Nephron progenitor cell (in vitro differentiated cells): ENCODE measurements around the gene DDX21.
"Not testable (repeated sequence)": the region's sequence is repeated elsewhere in the genome, so short reads cannot be mapped to it uniquely, and the experiment has no call there.

Experiments
- DNase-seq: peaks from one replicate; pipeline ENCODE4 v3.0.0; 2021
- H3K27ac Mint-ChIP-seq: 2 replicates; pipeline ENCODE4 v1.8.0; 2021; ENCODE audit warnings: mild to moderate bottlenecking, moderate library complexity, mixed read lengths
- H3K27me3 Mint-ChIP-seq: 2 replicates; pipeline ENCODE4 v1.8.0; 2021; ENCODE audit warnings: mild to moderate bottlenecking, low read depth, mixed read lengths; ENCODE audit not compliant: poor library complexity
- H3K36me3 Mint-ChIP-seq: 2 replicates; pipeline ENCODE4 v1.8.0; 2021; ENCODE audit warnings: low read depth, mixed read lengths
- H3K4me1 Mint-ChIP-seq: 2 replicates; pipeline ENCODE4 v1.8.0; 2021; ENCODE audit warnings: mixed read lengths
- H3K4me3 Mint-ChIP-seq: 2 replicates; pipeline ENCODE4 v1.8.0; 2021; ENCODE audit warnings: mild to moderate bottlenecking, moderate library complexity, mixed read lengths
- H3K9me3 Mint-ChIP-seq: 2 replicates; pipeline ENCODE4 v1.8.0; 2021; ENCODE audit warnings: mild to moderate bottlenecking, moderate library complexity, mixed read lengths
- TF ChIP-seq, protein P1 (sequence below): fragments of 200-600 bp; sonication (generic); IDR thresholded peaks from 2 replicates; pipeline ENCODE4 v1.5.0; 2021; ENCODE audit warnings: antibody characterized with exemption

DDX21 gene

DNA sequence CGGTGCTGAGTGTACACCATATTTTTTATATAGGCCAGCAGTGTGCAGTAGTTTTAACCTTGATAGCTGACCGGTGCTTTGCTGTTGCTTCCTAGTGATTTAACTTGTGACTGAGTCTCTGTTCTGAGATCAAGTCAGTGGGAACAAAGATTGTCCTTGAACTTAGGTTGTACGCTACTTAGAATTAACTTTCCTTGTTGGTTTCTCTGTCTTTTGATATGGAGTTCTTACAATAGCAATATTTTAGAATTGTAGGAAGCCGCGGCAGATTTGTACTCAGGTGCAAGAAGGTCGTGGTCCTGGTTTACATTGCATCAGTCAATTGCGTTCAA, 1.3 kb downstream of the DDX21 start:
- DNase-seq, result no peak
- Mint-ChIP-seq H3K4me1 (peaks cover 29% of the 10 kb centered on the region), H3K4me3 (peak overlapping the region; percentile 99), H3K36me3 (peaks cover 25% of the 10 kb centered on the region), H3K27ac (peak overlapping the region; percentile 100), H3K9me3 (no peaks in the 10 kb centered on the region), H3K27me3 (no peaks in the 10 kb centered on the region)
- TF ChIP-seq, protein P1, sequence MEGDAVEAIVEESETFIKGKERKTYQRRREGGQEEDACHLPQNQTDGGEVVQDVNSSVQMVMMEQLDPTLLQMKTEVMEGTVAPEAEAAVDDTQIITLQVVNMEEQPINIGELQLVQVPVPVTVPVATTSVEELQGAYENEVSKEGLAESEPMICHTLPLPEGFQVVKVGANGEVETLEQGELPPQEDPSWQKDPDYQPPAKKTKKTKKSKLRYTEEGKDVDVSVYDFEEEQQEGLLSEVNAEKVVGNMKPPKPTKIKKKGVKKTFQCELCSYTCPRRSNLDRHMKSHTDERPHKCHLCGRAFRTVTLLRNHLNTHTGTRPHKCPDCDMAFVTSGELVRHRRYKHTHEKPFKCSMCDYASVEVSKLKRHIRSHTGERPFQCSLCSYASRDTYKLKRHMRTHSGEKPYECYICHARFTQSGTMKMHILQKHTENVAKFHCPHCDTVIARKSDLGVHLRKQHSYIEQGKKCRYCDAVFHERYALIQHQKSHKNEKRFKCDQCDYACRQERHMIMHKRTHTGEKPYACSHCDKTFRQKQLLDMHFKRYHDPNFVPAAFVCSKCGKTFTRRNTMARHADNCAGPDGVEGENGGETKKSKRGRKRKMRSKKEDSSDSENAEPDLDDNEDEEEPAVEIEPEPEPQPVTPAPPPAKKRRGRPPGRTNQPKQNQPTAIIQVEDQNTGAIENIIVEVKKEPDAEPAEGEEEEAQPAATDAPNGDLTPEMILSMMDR, result no peak

DNA sequence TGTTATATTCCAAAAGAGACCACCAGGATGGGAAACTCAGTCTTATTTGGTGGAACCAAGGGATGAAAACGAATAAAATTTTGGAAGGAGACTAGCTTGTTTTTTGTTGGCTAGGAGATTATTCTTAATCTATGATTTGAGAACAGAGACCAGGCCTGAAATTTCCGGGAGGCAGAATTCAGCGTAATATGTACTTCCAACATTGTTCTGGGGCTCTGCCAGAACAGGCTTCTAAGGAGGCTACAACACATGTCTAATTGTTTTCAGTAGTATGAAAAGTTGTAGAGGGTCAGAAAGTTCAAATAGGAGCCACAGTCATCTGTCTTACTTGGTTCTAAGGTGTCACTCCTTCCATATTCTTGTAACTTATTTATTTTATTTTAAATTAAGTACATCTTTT, 1.7 kb downstream of the DDX21 start:
- peaks cover 29% of the 10 kb centered on the region for H3K36me3 Mint-ChIP-seq
- H3K27ac Mint-ChIP-seq, result peak overlapping the region; percentile 36
- H3K4me3 Mint-ChIP-seq, result peak overlapping the region; percentile 99
- H3K27me3 Mint-ChIP-seq, result no peaks in the 10 kb centered on the region
- no peaks in the 10 kb centered on the region for H3K9me3 Mint-ChIP-seq
- peaks cover 29% of the 10 kb centered on the region for H3K4me1 Mint-ChIP-seq
- TF ChIP-seq, protein P1, result no peak
- no peak for DNase-seq

DNA sequence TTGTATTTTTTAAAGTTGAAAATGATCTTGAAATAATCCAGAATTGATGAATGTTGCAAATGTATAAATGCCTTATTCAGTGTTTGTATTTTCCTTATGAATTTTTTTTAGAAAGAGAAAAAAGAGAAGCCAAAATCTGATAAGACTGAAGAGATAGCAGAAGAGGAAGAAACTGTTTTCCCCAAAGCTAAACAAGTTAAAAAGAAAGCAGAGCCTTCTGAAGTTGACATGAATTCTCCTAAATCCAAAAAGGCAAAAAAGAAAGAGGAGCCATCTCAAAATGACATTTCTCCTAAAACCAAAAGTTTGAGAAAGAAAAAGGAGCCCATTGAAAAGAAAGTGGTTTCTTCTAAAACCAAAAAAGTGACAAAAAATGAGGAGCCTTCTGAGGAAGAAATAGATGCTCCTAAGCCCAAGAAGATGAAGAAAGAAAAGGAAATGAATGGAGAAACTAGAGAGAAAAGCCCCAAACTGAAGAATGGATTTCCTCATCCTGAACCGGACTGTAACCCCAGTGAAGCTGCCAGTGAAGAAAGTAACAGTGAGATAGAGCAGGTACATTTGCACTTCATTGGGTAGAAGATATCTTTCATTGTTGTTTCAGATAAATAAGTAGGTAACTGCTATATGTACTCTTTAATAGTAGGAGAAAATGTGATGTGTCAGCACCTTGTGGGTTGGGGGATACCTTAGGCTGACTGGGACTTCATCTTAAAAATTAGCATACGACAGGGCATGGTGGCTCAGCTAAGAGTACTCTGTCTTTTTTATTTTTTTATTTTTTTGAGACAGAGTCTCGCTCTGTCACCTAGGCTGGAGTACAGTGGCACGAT, 3.9 kb downstream of the DDX21 start:
- DNase-seq, result no peak
- no peaks in the 10 kb centered on the region for H3K9me3 Mint-ChIP-seq
- H3K27me3 Mint-ChIP-seq, result no peaks in the 10 kb centered on the region
- H3K36me3 Mint-ChIP-seq, result peaks cover 43% of the 10 kb centered on the region
- H3K4me1 Mint-ChIP-seq, result peaks cover 29% of the 10 kb centered on the region
- TF ChIP-seq, protein P1, result no peak
- no peak overlapping the region for H3K4me3 Mint-ChIP-seq
- peak overlapping the region; percentile 17 for H3K27ac Mint-ChIP-seq

DNA sequence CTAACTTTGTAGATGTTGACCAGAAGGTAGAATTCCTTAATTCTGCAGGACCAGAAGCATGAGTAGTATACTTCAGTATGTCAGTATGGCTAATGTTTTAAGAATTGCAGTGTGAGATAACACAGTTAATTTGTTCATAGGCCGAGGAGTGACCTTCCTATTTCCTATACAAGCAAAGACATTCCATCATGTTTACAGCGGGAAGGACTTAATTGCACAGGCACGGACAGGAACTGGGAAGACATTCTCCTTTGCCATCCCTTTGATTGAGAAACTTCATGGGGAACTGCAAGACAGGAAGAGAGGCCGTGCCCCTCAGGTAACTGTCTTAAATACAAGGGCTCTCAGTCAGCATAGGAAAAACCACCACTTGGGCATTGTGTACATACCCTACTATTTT, 7.2 kb downstream of the DDX21 start:
- H3K4me3 Mint-ChIP-seq, result no peak overlapping the region
- no peak overlapping the region for H3K27ac Mint-ChIP-seq
- DNase-seq, result no peak
- peaks cover 4% of the 10 kb centered on the region for H3K4me1 Mint-ChIP-seq
- TF ChIP-seq, protein P1, result no peak
- H3K9me3 Mint-ChIP-seq, result no peaks in the 10 kb centered on the region
- no peaks in the 10 kb centered on the region for H3K27me3 Mint-ChIP-seq
- peaks cover 70% of the 10 kb centered on the region for H3K36me3 Mint-ChIP-seq

DNA sequence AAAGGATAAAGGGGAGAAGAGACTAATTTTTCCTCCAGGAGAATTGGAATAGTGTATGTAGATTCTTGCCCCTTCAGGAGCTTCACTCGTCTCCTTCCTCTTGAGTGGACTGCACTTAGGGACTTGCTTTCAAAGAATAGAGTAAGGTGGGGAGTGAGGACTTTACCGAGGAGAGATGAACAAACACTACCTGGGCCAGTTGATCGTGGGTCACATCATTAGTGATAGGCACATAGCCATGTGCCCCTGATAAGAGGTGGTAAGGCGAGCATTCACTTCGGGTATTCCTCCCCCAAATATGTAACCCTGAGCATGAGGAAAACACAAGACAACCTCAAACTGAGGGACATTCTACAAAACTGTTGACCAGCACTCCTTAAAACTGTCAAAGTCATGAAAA, 18.0 kb downstream of the DDX21 start:
- no peak for DNase-seq
- Mint-ChIP-seq H3K36me3 (peaks cover 80% of the 10 kb centered on the region), H3K4me1 (no peaks in the 10 kb centered on the region), H3K27ac (no peak overlapping the region), H3K27me3 (no peaks in the 10 kb centered on the region), H3K9me3 (no peaks in the 10 kb centered on the region), H3K4me3 (no peak overlapping the region)
- TF ChIP-seq, protein P1, result no peak

DNA sequence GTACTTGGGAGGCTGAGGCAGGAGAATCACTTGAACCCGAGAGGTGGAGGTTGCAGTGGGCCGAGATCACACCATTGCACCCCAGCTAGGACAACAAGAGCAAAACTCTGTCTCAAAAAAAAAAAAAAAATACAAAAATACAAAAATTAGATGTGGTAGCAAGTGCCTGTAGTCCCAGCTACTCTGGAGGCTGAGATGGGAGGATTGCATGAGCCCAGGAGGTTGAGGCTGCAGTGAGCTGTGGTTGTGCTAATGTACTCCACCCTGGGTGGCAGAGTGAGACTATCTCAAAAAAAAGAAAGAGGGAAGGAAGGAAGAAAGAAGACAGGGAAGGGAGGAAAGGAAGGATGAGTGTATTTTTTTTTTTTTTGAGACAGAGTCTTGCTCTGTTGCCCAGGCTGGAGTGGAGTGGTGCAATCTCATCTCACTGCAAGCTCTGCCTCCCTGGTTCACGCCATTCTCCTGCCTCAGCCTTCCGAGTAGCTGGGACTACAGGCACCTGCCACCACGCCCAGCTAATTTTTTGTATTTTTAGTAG, 20.0 kb downstream of the DDX21 start:
- peaks cover 69% of the 10 kb centered on the region for H3K36me3 Mint-ChIP-seq
- not testable (repeated sequence) for DNase-seq, H3K27ac Mint-ChIP-seq, H3K27me3 Mint-ChIP-seq, H3K4me3 Mint-ChIP-seq, H3K4me1 Mint-ChIP-seq, H3K9me3 Mint-ChIP-seq

DNA sequence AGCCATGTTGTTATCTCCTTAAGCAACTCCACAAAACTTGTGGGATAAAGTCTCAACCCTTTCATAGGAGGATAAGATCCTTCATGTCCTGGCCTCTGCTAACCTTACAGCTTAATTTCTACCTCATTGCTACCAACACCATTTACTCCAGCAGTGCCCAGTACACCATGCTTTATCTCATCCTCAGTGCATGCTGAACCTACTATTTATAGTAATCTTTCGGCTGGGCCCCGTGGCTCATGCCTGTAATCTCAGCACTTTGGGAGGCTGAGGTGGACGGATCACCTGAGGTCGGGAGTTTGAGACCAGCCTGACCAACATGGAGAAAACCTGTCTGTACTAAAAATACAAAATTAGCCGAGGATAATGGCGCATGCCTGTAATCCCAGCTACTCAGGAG, 23.8 kb downstream of the DDX21 start:
- Mint-ChIP-seq H3K36me3 (peaks cover 56% of the 10 kb centered on the region), H3K27ac (peak overlapping the region; percentile 20)
- H3K9me3 Mint-ChIP-seq, H3K4me1 Mint-ChIP-seq, H3K4me3 Mint-ChIP-seq, H3K27me3 Mint-ChIP-seq, DNase-seq: not testable (repeated sequence)
